MCF 10A (cell line): ENCODE results near the gene CFAP90. TPM values are rescaled to one million over a fixed set of nuclear protein-coding genes. Genes with fewer than 3 reads are reported as not detected.

Experiments
- BruUV-seq: library from RNA; stranded (reverse); fragments of 400-500 nt; replicated peaks from 2 replicates; lab custom pipeline; 2021; lab: Mats Ljungman, UMichigan
- CTCF ChIA-PET: fragments of 300-600 bp; sonication (Branson Sonifier 250); formaldehyde crosslinking; extraction: SDS; loops from one replicate; lab custom pipeline; 2021; ENCODE audit warnings: antibody characterized with exemption, inconsistent platforms; lab: Yijun Ruan, JAX
- POLR2A ChIA-PET: fragments of 300-600, 350-650 bp; sonication (Branson Sonifier 250); formaldehyde crosslinking; extraction: SDS; loops from one replicate; lab custom pipeline; 2020; ENCODE audit warnings: antibody characterized with exemption, inconsistent platforms; lab: Yijun Ruan, JAX
- DNase-seq: peaks from one replicate; pipeline ENCODE4 v3.0.0-alpha.2; 2018; ENCODE audit not compliant: unreplicated experiment
- H3K27ac Mint-ChIP-seq: one replicate; pipeline ENCODE4 v1.8.0; 2022; ENCODE audit warnings: mild to moderate bottlenecking, low read depth, mixed read lengths; ENCODE audit not compliant: unreplicated experiment
- H3K27me3 Mint-ChIP-seq: one replicate; pipeline ENCODE4 v1.8.0; 2022; ENCODE audit warnings: mixed read lengths; ENCODE audit not compliant: insufficient read depth, unreplicated experiment
- H3K36me3 Mint-ChIP-seq: one replicate; pipeline ENCODE4 v1.8.0; 2022; ENCODE audit warnings: mild to moderate bottlenecking, moderate library complexity, mixed read lengths; ENCODE audit not compliant: insufficient read depth, unreplicated experiment
- H3K4me1 Mint-ChIP-seq: one replicate; pipeline ENCODE4 v1.8.0; 2022; ENCODE audit warnings: mixed read lengths; ENCODE audit not compliant: insufficient read depth, unreplicated experiment
- H3K4me3 Mint-ChIP-seq: one replicate; pipeline ENCODE4 v1.8.0; 2022; ENCODE audit warnings: mild to moderate bottlenecking, moderate library complexity, mixed read lengths; ENCODE audit not compliant: unreplicated experiment
- H3K9me3 Mint-ChIP-seq: one replicate; pipeline ENCODE4 v1.8.0; 2022; ENCODE audit warnings: mixed read lengths; ENCODE audit not compliant: unreplicated experiment
- intact Hi-C: fragments of 100-400 bp; cut with micrococcal nuclease; formaldehyde crosslinking; loops from 2 replicates; pipeline ENCODE4 v1.14.1; 2022
- total RNA-seq: library from RNA; stranded (reverse); gene quantifications from 2 replicates; pipeline ENCODE4 v1.2.3, GENCODE V29; 2022
- TF ChIP-seq, protein P1 (sequence below): fragments of 200-600 bp; IDR thresholded peaks from one replicate; pipeline ENCODE4 v1.8.0; 2022; ENCODE audit warnings: antibody characterized with exemption, mild to moderate bottlenecking; ENCODE audit not compliant: unreplicated experiment

CFAP90 gene
- total RNA-seq, 1 experiment from 2014 or later = not detected

DNA sequence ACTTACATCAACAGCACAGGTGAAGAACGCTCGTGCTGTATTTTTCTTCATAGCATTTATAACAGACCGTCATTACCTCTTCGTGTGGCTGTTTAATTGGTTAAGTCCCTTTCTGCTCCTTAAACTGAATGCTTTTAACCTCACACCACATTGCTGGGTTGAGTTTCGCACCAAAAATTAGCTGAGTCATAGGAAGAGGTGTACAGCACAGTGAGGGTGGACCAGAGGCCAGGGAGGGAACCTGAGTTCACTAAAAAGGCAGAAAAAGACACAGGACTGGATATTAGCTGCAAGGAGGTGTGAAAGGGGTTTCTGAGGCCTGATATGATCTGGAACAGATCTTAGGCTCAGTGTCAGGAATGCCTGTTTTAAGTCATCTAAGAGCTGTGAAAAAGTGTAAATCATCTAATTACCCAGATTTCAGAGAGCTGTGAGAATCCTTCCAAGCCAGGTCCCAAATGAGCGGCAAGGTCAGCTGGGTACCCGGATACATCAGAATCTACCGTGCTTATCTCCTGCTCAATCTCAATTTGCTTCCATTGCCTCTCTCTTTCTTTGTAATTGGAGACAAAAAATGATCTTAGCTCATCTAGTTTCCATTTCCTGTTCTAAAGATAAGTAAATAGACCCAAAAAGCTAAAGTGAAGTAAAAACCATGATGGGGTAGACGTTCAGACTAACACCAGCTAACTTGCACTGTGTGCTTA lies 7.1 kb upstream of the CFAP90 start:
- intact Hi-C loops = loop anchor here (5.0 kb wide), 1 partner anchor 101 kb away; no protein-coding TSS in a partner anchor
- no peaks in the 10 kb centered on the region for H3K4me1 Mint-ChIP-seq
- BruUV-seq = no TSS peak
- no peaks in the 10 kb centered on the region for H3K9me3 Mint-ChIP-seq
- ChIA-PET CTCF (interaction anchor here (0.7 to 2.6 kb wide), 5 partner anchors 9 to 112 kb away, joined by 3 to 9 read pairs (median 6); no protein-coding TSS in a partner anchor), POLR2A (interaction anchor here (0.6 to 1.6 kb wide), 3 partner anchors 8 to 10 kb away, joined by 3 to 4 read pairs (median 4); partner anchors contain the start of genes FASTKD3 and MTRR)
- no peak overlapping the region for H3K4me3 Mint-ChIP-seq
- H3K27me3 Mint-ChIP-seq = no peaks in the 10 kb centered on the region
- TF ChIP-seq, protein P1, sequence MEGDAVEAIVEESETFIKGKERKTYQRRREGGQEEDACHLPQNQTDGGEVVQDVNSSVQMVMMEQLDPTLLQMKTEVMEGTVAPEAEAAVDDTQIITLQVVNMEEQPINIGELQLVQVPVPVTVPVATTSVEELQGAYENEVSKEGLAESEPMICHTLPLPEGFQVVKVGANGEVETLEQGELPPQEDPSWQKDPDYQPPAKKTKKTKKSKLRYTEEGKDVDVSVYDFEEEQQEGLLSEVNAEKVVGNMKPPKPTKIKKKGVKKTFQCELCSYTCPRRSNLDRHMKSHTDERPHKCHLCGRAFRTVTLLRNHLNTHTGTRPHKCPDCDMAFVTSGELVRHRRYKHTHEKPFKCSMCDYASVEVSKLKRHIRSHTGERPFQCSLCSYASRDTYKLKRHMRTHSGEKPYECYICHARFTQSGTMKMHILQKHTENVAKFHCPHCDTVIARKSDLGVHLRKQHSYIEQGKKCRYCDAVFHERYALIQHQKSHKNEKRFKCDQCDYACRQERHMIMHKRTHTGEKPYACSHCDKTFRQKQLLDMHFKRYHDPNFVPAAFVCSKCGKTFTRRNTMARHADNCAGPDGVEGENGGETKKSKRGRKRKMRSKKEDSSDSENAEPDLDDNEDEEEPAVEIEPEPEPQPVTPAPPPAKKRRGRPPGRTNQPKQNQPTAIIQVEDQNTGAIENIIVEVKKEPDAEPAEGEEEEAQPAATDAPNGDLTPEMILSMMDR = no peak
- H3K27ac Mint-ChIP-seq = no peak overlapping the region
- no peak for DNase-seq
- H3K36me3 Mint-ChIP-seq = peaks cover 41% of the 10 kb centered on the region

DNA sequence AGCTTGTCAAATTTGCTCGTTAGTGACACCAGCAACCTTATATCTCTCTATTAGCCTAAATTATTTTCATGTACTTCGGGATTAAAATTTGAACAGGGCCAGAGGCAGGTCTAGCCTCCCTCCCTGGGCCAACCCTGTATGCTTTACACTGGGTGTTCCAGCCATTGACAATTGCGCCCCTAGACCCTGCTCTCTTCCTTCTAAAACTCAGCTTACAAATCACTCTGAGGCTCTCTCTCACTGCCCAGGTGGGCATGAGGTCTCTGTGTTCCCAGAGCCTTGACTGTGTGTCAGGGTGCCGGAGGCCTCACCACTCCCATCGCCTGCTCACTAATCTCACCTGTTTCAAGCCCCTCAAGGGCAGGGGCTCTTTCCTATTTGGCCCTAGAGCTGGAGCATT lies 6.4 kb upstream of the CFAP90 start:
- Mint-ChIP-seq H3K36me3 (peaks cover 33% of the 10 kb centered on the region), H3K27me3 (no peaks in the 10 kb centered on the region), H3K4me1 (no peaks in the 10 kb centered on the region), H3K27ac (no peak overlapping the region), H3K4me3 (no peak overlapping the region), H3K9me3 (no peaks in the 10 kb centered on the region)
- POLR2A ChIA-PET = interaction anchor here (1.6 kb wide), 1 partner anchor 9 kb away, joined by 4 read pairs; no protein-coding TSS in a partner anchor
- DNase-seq = no peak
- TF ChIP-seq, protein P1 = no peak
- BruUV-seq = no TSS peak
- CTCF ChIA-PET = interaction anchor here (0.7 to 2.6 kb wide), 6 partner anchors 9 to 250 kb away, joined by 3 to 9 read pairs (median 4); no protein-coding TSS in a partner anchor
- intact Hi-C loops = loop anchor here (5.0 kb wide), 1 partner anchor 100 kb away; no protein-coding TSS in a partner anchor

DNA sequence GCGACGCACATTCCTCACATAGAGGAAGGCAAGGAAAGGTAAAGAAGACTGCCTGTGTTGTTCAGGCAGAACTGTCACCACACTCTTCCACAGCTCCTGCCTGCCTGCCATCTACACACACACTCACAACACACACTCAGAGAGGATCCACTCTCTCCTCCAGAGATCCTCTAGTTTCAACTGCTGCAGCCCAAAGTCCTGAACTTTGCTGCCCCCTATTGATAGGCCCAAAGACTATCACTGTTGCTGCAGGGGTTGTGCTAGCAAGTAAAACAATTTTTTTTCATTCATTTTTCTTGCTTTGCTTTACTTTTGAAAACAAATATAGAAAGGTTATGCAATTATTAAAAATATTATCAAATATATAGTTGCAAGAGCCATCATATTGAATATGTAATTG lies 5.9 kb upstream of the CFAP90 start:
- BruUV-seq = no TSS peak
- peaks cover 29% of the 10 kb centered on the region for H3K36me3 Mint-ChIP-seq
- peak; percentile 48 for DNase-seq
- no peaks in the 10 kb centered on the region for H3K4me1 Mint-ChIP-seq
- no peaks in the 10 kb centered on the region for H3K9me3 Mint-ChIP-seq
- no peaks in the 10 kb centered on the region for H3K27me3 Mint-ChIP-seq
- TF ChIP-seq, protein P1 = peak; percentile 44
- no peak overlapping the region for H3K4me3 Mint-ChIP-seq
- ChIA-PET POLR2A (no interaction called here), CTCF (interaction anchor here (0.5 to 2.6 kb wide), 11 partner anchors 10 to 668 kb away, joined by 3 to 9 read pairs (median 3); no protein-coding TSS in a partner anchor)
- intact Hi-C loops = loop anchor here (5.0 kb wide), 1 partner anchor 100 kb away; no protein-coding TSS in a partner anchor
- H3K27ac Mint-ChIP-seq = no peak overlapping the region

DNA sequence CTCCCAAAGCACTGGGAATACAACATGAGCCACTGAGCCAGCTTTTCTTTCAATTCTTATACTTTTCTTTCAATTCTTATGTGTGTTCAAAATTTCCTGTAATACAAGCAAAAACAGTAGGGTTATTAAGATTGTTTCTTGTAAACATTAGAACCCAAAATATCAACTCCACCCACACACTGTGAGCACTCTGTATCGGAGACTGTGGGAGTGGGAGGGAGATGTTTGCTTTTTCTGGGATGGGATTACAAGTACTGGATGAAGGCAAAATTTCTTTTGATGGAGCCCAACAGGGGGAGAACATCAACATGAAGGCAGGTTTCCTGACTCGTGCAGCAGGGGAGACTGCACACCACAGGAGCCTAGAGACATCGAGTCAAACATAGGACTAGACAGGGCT lies 4.7 kb upstream of the CFAP90 start:
- BruUV-seq = no TSS peak
- CTCF ChIA-PET = interaction anchor here (0.7 to 1.8 kb wide), 4 partner anchors 10 to 594 kb away, joined by 3 to 6 read pairs (median 4); no protein-coding TSS in a partner anchor
- POLR2A ChIA-PET = interaction anchor here (1.6 kb wide), 1 partner anchor 13 kb away, joined by 4 read pairs; the partner anchor contains the start of genes FASTKD3 and MTRR
- TF ChIP-seq, protein P1 = no peak
- H3K4me3 Mint-ChIP-seq = no peak overlapping the region
- H3K9me3 Mint-ChIP-seq = no peaks in the 10 kb centered on the region
- DNase-seq = no peak
- H3K27ac Mint-ChIP-seq = no peak overlapping the region
- H3K36me3 Mint-ChIP-seq = peaks cover 21% of the 10 kb centered on the region
- no peaks in the 10 kb centered on the region for H3K27me3 Mint-ChIP-seq
- H3K4me1 Mint-ChIP-seq = no peaks in the 10 kb centered on the region
- intact Hi-C loops = loop anchor here (5.0 kb wide), 1 partner anchor 98 kb away; no protein-coding TSS in a partner anchor
